Daoy (cell line): ENCODE results near the gene MLANA. TPM values are rescaled to one million over a fixed set of nuclear protein-coding genes. Genes with fewer than 3 reads are reported as not detected.

ENCODE experiments used
- DNase-seq: peaks from one replicate; pipeline ENCODE4 v3.0.0-alpha.2; 2015; ENCODE audit warnings: low read depth
- total RNA-seq: library from RNA; depleted of rRNA; stranded (reverse); fragments of >200 nt; shearing (Covaris generic); gene quantifications from 2 replicates; pipeline ENCODE4 v1.2.3, GENCODE V29; 2014; rRNA removed

The MLANA gene
- total RNA-seq, 1 experiment from 2014 or later = not detected

DNA sequence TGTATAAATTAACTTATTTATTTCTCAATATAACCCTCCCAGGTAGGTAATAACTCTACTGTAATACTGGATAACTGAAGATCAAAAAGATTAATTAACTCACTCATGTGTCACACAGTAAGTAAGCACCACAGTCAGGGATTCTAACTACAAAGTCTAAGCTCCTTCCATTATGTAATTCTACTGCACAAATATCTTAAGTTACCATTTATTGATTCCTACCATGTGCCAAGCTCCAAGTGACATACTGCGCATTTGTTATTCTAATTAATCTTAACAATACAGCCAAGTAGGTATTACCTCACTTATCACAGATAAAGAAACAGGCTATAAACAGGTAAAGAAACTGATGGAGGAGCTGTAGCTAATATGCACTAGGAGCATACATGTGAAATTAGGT lies 66.5 kb downstream of the MLANA start:
- DNase-seq = no peak

DNA sequence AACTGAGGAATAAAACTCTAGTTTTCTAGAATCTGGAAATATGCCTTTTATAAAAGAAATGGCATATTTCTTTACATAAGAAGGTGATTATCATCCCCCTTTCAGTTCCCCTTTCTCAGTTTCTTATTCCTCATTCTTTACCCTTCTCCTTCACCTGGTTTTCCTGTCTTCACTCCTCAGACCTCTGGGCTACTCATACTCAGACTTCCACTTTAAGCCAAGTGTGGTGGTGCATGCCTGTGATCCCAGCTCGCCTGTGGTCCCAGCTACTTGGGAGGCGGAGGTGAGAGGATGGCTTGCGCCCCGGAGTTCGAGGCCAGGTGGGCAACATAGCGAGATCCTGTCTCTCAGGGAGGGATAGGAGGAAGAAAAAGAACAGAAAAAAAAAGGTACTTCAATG lies 67.6 kb downstream of the MLANA start:
- DNase-seq = no peak

Other genes starting within 250 kb of the MLANA start
- gene ERMP1, start 57.8 kb upstream of the MLANA start, total RNA-seq = 11.7 and 13.3 TPM in 2 replicates
- gene RANBP6, start 124.7 kb downstream of the MLANA start, total RNA-seq = 34.1 and 36.6 TPM in 2 replicates